HUES64 (cell line): ENCODE results near the gene TAC4.

Experiments
- H3K27ac ChIP-seq: 2 replicates; pipeline ENCODE4 v1.7.0; 2013; ENCODE audit warnings: low read depth, low read length, inconsistent platforms
- H3K27me3 ChIP-seq: 2 replicates; pipeline ENCODE4 v1.6.1; 2013; ENCODE audit warnings: mild to moderate bottlenecking, low read length; ENCODE audit not compliant: insufficient read depth
- H3K36me3 ChIP-seq: 2 replicates; pipeline ENCODE4 v1.6.1; 2013; ENCODE audit warnings: mild to moderate bottlenecking, low read length; ENCODE audit not compliant: insufficient read depth
- H3K4me1 ChIP-seq: 2 replicates; pipeline ENCODE4 v1.6.1; 2013; ENCODE audit warnings: mild to moderate bottlenecking, low read length, moderate library complexity; ENCODE audit not compliant: insufficient read depth
- H3K4me3 ChIP-seq: 2 replicates; pipeline ENCODE4 v1.5.1; 2013; ENCODE audit warnings: mild to moderate bottlenecking, low read length, moderate library complexity
- H3K9ac ChIP-seq: 2 replicates; pipeline ENCODE4 v1.6.1; 2013; ENCODE audit warnings: mild to moderate bottlenecking, low read depth, low read length
- H3K9me3 ChIP-seq: 2 replicates; pipeline ENCODE4 v1.6.1; 2013; ENCODE audit warnings: low read depth, low read length; ENCODE audit not compliant: insufficient read depth
- WGBS: fragments of 150-250, 120-280 bp; methylation state at CpG from one replicate; pipeline ENCODE4 v1.1.7; 2013; ENCODE audit warnings: missing lambda C conversion rate; 5-methylcytosine and 5-hydroxymethylcytosine counted together

Gene TAC4

DNA sequence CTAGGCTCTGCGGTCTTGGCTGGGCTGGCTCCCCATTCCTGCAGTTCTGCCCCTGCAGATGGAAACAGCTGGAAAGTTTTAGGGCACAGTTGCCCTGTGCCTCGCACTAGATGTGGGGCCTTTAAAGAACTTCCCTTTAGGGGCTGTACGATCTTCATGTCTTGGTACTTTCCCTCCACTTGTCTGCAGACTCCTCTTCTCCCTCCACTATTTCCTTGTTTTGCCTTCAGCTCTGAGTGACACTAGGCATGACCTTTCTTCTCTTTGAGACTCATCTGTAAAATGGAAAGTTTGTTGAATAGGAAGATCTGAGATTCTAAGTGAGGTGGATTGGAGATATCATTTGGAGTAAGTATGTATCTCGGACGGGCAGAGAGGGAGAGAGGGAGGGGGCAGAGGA is 6.3 kb upstream of the TAC4 start:
- Histone ChIP-seq H3K4me3 (no peak overlapping the region), H3K36me3 (no peaks in the 10 kb centered on the region), H3K4me1 (peaks cover 7% of the 10 kb centered on the region; the same call in 1 of the 2 replicates), H3K27me3 (peaks cover 37% of the 10 kb centered on the region), H3K9me3 (no peaks in the 10 kb centered on the region), H3K9ac (no peak overlapping the region), H3K27ac (no peak overlapping the region)
- 93% methylated on average over 5 of the region's 5 CpGs for WGBS

DNA sequence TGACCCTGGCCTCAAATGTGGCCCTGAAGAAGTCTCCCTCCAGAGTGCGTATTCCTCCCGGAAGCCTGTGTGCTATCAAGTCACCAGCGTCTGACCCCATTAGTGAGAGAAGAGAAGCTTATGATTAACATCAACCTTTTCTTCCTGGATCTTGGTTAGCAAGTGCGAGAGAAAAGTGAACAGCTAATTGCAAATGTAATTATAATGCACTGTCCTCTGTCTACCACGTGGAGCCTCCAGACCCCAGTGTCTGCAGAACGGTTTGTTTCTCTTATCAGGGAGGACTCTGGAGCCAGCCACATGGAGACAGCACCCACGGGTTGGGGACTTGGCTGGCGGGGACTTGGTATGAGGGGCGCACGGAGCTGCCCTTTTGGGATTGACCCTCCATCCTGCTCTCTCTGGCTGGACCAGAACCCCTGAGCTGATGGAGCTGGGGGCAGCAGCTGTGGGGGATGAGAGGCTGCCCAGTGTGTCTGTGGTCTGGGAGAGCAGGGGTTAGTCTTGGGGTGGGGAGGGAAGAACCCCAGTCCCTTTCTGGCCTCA is 5.7 kb upstream of the TAC4 start:
- Histone ChIP-seq H3K4me3 (no peak overlapping the region), H3K4me1 (peaks cover 7% of the 10 kb centered on the region; the same call in 1 of the 2 replicates), H3K9me3 (no peaks in the 10 kb centered on the region), H3K27me3 (peaks cover 38% of the 10 kb centered on the region), H3K27ac (no peak overlapping the region), H3K36me3 (no peaks in the 10 kb centered on the region), H3K9ac (no peak overlapping the region)
- WGBS: 83% methylated on average over 10 of the region's 10 CpGs

DNA sequence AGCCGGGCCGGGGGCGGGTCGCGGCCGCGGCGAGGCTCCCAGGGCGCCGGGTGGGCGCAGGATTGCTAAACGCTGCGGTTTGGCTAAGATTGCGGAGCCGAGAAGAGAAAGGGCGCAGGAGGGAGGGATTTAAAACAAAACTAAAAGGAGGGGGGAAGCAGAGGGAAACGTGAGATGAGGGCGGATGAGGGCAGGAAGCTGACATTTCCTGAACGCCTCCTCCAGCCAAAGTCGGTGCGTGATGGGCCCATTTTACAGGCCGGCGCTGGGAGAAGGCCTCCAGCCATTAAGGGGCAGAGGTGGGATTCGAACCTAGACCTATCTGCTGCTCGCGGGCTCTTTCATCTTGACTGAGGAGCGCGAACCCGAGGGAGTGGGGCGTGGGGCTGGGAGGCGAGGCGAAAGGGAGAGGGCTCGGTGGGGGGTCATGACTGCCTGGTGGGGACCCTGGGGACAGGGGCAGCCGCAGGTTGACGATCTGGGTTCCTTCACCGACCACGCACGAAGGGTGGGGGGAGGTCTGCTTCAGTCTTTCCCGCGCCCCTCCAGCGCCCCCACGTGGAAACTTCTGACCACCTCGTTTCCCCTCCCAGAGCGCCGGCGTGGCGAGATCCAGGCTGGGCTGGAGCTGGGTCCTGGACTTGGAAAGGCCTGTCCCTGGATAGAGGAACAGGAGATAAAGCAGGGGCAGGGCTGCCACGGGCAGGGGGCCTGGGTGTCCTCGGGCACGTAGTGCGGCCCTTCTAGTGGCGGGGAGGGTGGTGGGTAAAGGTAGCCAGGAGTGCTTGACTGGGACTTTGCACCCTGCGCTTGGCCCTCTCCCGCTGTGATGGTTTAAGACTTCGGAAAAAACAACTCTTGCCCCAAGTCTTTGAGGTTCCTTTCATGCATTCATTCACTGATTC is 3.8 kb upstream of the TAC4 start:
- Histone ChIP-seq H3K9ac (peak overlapping the region; percentile 23), H3K27ac (no peak overlapping the region), H3K27me3 (peaks cover 38% of the 10 kb centered on the region), H3K4me3 (peak overlapping the region; percentile 51), H3K36me3 (peaks cover 2% of the 10 kb centered on the region; the same call in 1 of the 2 replicates), H3K4me1 (peaks cover 7% of the 10 kb centered on the region; the same call in 1 of the 2 replicates), H3K9me3 (no peaks in the 10 kb centered on the region)
- WGBS: 6% methylated on average over 55 of the region's 55 CpGs

DNA sequence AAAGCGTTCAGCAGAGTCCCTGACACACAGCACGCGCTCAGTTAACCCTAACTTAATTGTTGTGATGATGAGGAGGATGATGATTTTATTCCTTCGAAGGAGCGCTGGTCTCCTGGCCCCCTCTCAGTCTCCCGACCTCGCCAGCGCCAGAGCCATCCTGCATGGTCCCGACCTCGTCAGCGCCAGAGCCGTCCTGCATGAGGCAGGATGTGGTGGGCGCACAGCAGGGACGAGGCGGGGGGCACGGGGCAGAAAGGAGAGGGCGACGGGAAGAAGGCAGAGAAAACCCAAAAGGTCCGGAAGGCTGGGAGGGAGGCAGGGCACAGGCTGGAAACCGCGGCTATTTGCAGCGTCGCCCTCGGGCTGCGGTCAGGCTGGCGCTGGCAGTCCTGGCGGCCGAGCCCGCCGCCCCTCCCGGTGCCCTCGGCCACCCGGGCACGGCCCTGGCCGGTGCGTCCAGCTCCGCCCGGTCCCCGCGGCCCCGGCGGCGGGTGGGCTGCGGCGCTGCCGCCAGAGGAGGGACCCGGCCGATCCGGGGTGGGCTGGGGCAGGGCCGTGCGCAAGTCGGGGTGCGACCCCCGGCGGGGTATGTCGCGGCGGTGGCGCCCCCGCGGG is 3.0 kb upstream of the TAC4 start:
- H3K27ac ChIP-seq: no peak overlapping the region
- no peaks in the 10 kb centered on the region for H3K9me3 ChIP-seq
- WGBS: 2% methylated on average over 61 of the region's 61 CpGs
- H3K9ac ChIP-seq: peak overlapping the region; percentile 23
- peak overlapping the region; percentile 51 for H3K4me3 ChIP-seq
- H3K36me3 ChIP-seq: peaks cover 6% of the 10 kb centered on the region; the same call in 1 of the 2 replicates
- peaks cover 7% of the 10 kb centered on the region; the same call in 1 of the 2 replicates for H3K4me1 ChIP-seq
- peaks cover 38% of the 10 kb centered on the region for H3K27me3 ChIP-seq

DNA sequence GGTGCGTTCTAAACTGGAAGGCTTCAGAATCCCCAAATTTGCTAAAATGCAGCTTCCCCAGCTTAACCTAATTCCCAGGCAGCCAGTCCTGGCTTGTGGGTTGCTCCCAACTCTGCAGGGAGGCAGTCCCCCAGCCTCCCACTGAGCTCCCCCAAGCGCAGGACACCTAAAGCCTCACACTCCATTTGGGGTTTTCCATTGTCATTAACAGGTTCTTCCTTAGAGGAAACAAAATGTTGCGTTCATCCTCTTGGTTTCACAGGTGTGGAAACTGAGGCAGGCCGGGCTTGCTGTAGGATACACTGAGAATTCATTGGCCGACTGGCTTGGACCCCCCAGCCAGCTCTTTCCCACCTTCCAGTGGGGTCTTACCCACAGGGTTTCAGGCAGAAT is 2.3 kb upstream of the TAC4 start:
- peaks cover 6% of the 10 kb centered on the region; the same call in 1 of the 2 replicates for H3K36me3 ChIP-seq
- H3K4me1 ChIP-seq: peaks cover 7% of the 10 kb centered on the region; the same call in 1 of the 2 replicates
- H3K9me3 ChIP-seq: no peaks in the 10 kb centered on the region
- peak overlapping the region; percentile 51; the same call in 1 of the 2 replicates for H3K4me3 ChIP-seq
- no peak overlapping the region for H3K9ac ChIP-seq
- 79% methylated on average over 5 of the region's 5 CpGs for WGBS
- H3K27me3 ChIP-seq: peaks cover 38% of the 10 kb centered on the region
- H3K27ac ChIP-seq: no peak overlapping the region

DNA sequence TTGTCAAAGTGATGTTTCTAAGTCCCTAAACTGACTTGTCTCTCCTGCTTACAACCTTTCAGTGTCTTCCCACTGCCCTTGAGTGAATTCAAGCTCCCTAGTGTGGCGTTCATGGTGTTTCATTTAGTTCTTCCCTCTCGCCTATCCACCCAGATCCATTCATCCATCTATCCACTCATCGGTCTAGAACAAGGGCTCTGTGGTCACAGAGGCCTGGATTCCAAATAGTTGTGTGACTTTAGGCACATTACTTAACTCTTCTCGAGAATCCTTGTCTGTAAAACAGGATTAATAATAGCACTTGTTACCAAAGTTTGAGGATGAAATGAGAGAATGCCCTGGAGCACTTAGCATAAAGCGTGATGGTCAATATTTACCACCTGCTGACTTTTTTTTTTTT is 870 bp upstream of the TAC4 start:
- no peak overlapping the region for H3K4me3 ChIP-seq
- peaks cover 8% of the 10 kb centered on the region; the same call in 1 of the 2 replicates for H3K36me3 ChIP-seq
- no peaks in the 10 kb centered on the region for H3K9me3 ChIP-seq
- 96% methylated on average over 5 of the region's 5 CpGs for WGBS
- no peak overlapping the region for H3K27ac ChIP-seq
- H3K27me3 ChIP-seq: peaks cover 38% of the 10 kb centered on the region
- peaks cover 7% of the 10 kb centered on the region; the same call in 1 of the 2 replicates for H3K4me1 ChIP-seq
- H3K9ac ChIP-seq: no peak overlapping the region

DNA sequence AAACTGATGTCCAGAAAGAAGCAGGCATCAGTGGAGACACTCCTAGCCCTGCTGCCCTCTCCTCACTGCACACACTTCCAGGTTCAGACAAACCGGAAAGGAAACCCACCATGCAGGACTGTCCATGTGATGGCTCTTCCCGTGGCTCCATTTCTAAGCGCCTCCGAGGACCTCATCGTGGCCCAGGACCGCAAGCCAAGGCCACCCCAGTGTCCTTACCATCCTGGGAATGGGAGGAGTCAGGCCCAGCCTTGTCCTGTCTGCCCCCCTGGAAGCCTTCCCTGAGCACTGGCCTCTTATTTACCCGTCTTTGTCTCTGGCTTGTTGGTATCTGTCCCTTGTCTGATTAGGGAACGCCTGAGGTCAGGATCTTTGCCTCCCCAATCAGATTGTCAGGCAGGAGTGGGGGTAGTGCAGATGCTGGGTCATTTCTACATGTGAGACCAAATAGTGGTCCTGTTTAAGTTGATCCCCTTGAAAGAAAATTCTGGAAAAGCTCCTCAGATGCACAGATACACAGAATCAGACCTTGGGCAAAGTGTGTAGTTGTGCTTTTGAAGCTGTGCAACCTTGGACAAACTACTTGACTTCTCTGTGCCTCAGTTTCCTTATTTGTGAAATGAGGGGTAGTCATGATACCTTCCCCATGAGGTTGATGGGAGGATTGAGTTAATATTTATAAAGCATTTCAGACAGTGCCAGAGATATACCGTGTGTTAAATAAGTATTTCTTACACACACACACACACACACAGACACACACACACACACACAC is 744 bp downstream of the TAC4 start:
- Histone ChIP-seq H3K36me3 (peaks cover 15% of the 10 kb centered on the region; the same call in 1 of the 2 replicates), H3K4me1 (peaks cover 7% of the 10 kb centered on the region; the same call in 1 of the 2 replicates), H3K9me3 (no peaks in the 10 kb centered on the region), H3K4me3 (no peak overlapping the region), H3K27me3 (peaks cover 29% of the 10 kb centered on the region), H3K27ac (no peak overlapping the region), H3K9ac (no peak overlapping the region)
- WGBS: 88% methylated on average over 9 of the region's 9 CpGs

DNA sequence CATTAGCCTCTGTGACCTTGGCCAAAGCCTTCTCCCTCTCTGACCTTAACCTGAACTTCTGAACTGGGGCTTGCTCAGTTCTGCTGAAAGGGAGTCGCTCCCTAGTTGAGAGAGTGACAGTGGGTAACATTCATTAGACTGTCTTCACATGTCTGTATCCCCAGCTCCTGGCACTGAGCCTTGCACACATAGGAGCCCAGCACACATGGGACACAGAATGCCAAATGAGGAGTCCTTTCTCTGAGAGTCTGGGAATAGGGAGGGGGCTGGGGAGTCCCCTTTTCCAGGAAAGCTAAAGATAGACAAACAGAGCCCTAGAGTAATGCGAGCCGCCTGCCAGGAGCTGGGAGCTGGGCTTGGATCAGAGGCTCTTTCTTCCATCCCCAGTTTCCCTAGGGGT is 2.5 kb downstream of the TAC4 start:
- no peak overlapping the region for H3K27ac ChIP-seq
- no peak overlapping the region for H3K9ac ChIP-seq
- H3K36me3 ChIP-seq: peaks cover 15% of the 10 kb centered on the region; the same call in 1 of the 2 replicates
- WGBS: 91% methylated on average over 3 of the region's 3 CpGs
- H3K27me3 ChIP-seq: peaks cover 12% of the 10 kb centered on the region
- no peaks in the 10 kb centered on the region for H3K9me3 ChIP-seq
- H3K4me1 ChIP-seq: peaks cover 3% of the 10 kb centered on the region; the same call in 1 of the 2 replicates
- no peak overlapping the region for H3K4me3 ChIP-seq

DNA sequence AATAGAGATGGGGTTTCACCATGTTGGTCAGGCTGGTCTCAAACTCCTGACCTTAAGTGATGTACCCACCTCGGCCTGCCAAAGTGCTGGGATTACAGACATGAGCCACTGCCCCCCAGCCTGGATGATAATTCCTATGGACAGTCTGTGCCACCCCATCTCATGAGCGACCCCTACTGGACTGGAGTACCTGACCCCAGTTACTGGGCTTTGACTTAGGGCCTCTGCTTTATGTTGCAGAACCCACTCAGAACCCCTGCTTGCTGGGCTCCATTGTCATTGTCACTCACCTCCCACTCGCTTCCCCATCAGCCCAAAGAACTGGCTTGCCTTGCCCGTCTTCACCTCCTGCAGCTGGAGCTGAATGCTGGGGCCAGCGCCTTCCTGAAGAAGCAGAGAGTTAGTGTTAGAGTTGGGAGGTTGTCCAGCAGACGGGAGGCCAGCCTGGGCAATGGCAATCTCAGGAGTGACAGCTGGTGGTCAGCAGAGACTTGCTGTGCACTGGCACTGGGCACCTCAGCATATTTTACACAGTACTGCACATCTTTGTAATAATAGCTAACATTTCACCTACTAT is 4.0 kb downstream of the TAC4 start:
- H3K9ac ChIP-seq: no peak overlapping the region
- H3K36me3 ChIP-seq: peaks cover 15% of the 10 kb centered on the region; the same call in 1 of the 2 replicates
- no peak overlapping the region for H3K4me3 ChIP-seq
- no peaks in the 10 kb centered on the region for H3K4me1 ChIP-seq
- H3K27ac ChIP-seq: no peak overlapping the region
- H3K27me3 ChIP-seq: no peaks in the 10 kb centered on the region
- H3K9me3 ChIP-seq: no peaks in the 10 kb centered on the region
- WGBS: 84% methylated on average over 6 of the region's 6 CpGs

DNA sequence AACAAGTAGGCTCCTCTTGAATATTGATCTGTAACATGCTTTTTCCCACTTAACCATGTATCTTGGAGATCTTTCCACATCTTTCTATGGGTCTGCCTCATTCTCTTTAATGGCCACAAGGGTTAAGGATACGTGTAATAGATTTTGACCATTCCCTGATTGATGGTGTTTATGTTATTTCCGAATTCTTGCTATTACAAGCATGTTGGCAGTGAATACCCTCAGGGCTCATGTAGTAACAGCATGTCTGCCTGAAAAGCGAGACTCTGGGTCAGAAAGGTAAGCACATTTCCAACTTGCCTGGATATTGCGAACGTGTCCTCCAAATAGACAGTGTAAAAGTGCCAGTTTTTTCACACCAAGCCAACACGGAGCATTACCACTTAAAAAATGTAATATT is 5.0 kb downstream of the TAC4 start:
- no peak overlapping the region for H3K9ac ChIP-seq
- no peak overlapping the region for H3K4me3 ChIP-seq
- H3K36me3 ChIP-seq: peaks cover 20% of the 10 kb centered on the region; the same call in 1 of the 2 replicates
- H3K27ac ChIP-seq: no peak overlapping the region
- no peaks in the 10 kb centered on the region for H3K27me3 ChIP-seq
- no peaks in the 10 kb centered on the region for H3K9me3 ChIP-seq
- WGBS: 96% methylated on average over 6 of the region's 6 CpGs
- no peaks in the 10 kb centered on the region for H3K4me1 ChIP-seq
